Measurements from ENCODE around the gene MYH10. TPM values are rescaled to one million over a fixed set of nuclear protein-coding genes. Genes with fewer than 3 reads are reported as not detected.

The MYH10 gene
- total RNA-seq, 1 donor from 2014 or later, result 218 TPM

DNA sequence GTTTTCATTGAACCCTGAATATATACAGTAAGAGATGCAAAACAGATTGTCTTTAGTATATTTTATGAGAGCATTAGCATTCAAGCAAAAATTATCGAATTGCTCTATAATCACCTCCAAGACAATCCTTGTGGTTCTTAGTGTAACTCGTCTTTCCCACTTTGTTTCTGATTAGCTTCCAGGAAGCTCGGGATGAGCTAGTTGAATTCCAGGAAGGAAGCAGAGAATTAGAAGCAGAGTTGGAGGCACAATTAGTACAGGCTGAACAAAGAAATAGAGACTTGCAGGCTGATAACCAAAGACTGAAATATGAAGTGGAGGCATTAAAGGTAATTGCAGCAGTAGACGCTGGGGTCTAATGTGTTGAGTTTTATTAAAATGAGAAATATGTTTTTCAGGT lies 185.0 kb downstream of the MYH10 start:
- TF ChIP-seq, protein P1, sequence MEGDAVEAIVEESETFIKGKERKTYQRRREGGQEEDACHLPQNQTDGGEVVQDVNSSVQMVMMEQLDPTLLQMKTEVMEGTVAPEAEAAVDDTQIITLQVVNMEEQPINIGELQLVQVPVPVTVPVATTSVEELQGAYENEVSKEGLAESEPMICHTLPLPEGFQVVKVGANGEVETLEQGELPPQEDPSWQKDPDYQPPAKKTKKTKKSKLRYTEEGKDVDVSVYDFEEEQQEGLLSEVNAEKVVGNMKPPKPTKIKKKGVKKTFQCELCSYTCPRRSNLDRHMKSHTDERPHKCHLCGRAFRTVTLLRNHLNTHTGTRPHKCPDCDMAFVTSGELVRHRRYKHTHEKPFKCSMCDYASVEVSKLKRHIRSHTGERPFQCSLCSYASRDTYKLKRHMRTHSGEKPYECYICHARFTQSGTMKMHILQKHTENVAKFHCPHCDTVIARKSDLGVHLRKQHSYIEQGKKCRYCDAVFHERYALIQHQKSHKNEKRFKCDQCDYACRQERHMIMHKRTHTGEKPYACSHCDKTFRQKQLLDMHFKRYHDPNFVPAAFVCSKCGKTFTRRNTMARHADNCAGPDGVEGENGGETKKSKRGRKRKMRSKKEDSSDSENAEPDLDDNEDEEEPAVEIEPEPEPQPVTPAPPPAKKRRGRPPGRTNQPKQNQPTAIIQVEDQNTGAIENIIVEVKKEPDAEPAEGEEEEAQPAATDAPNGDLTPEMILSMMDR (IDR thresholded peaks at IDR 0.05; ENCODE audit: partially characterized antibody, unreplicated experiment), result no peak
- Mint-ChIP-seq H3K27ac (ENCODE audit: unreplicated experiment) (no peak overlapping the region), H3K27me3 (ENCODE audit: unreplicated experiment) (no peaks in the 10 kb centered on the region), H3K9me3 (ENCODE audit: unreplicated experiment) (no peaks in the 10 kb centered on the region), H3K4me1 (ENCODE audit: low read depth, unreplicated experiment) (no peaks in the 10 kb centered on the region), H3K36me3 (ENCODE audit: unreplicated experiment) (no peaks in the 10 kb centered on the region), H3K4me3 (ENCODE audit: unreplicated experiment) (no peak overlapping the region)
- no peak for DNase-seq

DNA sequence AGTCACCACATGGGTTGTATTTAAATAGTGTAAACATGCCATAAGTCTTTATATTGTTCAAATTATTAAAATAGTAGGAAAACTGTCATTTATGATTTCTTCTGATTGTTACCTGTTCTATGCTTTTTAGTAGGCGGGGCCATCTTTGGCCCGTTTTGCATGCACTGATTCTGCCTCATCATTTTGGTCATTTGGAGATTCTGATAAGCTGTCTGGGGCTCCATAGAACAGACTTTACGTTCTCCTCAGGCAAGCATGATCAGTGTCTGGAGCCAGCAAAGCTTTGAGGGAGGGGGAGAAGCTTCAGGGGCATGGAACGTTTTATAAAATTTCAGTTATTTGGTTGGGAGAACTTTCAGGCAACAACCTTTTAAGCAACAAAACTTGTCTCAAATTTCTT lies 186.0 kb downstream of the MYH10 start:
- DNase-seq, result no peak
- TF ChIP-seq, protein P1 (IDR thresholded peaks at IDR 0.05; ENCODE audit: partially characterized antibody, unreplicated experiment), result no peak
- Mint-ChIP-seq H3K27me3 (ENCODE audit: unreplicated experiment) (no peaks in the 10 kb centered on the region), H3K4me1 (ENCODE audit: low read depth, unreplicated experiment) (no peaks in the 10 kb centered on the region), H3K9me3 (ENCODE audit: unreplicated experiment) (no peaks in the 10 kb centered on the region), H3K36me3 (ENCODE audit: unreplicated experiment) (no peaks in the 10 kb centered on the region), H3K27ac (ENCODE audit: unreplicated experiment) (no peak overlapping the region), H3K4me3 (ENCODE audit: unreplicated experiment) (no peak overlapping the region)

DNA sequence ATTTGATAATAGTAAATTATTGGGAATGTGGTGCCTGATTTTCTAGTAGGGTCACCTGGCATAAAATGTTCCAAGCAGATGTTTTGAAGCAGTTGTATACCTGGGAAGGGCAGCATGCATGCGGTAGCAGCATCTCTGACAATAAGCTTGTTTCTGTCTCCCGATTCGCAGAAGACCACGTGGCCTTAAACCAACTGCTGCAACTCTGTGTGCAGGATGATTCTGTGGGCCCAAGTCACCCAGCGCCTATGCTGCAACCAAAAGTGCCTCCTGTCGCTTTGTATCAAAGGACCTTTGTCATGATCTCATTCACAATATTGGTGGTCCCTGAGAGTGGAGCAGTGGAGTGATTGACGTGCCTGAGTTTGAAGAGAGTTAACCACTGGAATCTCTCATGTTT lies 186.8 kb downstream of the MYH10 start:
- TF ChIP-seq, protein P1 (IDR thresholded peaks at IDR 0.05; ENCODE audit: partially characterized antibody, unreplicated experiment), result no peak
- no peaks in the 10 kb centered on the region for H3K4me1 Mint-ChIP-seq (ENCODE audit: low read depth, unreplicated experiment)
- no peak overlapping the region for H3K27ac Mint-ChIP-seq (ENCODE audit: unreplicated experiment)

DNA sequence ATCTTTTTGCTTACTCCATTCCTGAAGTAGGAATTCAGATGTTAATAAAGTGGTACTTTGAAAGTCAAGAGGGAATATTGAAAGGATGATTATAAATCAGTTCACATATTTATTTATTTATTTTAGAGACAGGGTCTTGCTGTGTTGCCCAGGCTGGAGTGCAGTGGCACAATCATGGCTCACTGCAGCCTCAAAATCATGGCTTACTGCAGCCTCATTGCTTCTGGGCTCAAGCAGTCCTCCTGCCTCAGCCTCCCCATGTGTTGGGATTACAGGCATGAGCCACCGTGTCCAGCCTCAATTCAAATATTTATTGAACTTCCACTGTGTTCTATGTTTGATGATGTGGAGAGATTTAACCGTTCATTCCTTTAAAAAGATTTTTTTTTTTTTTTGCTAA lies 188.2 kb downstream of the MYH10 start:
- peaks cover 1% of the 10 kb centered on the region for H3K4me1 Mint-ChIP-seq (ENCODE audit: low read depth, unreplicated experiment)
- H3K27ac Mint-ChIP-seq (ENCODE audit: unreplicated experiment), result no peak overlapping the region
- no peaks in the 10 kb centered on the region for H3K27me3 Mint-ChIP-seq (ENCODE audit: unreplicated experiment)
- H3K4me3 Mint-ChIP-seq (ENCODE audit: unreplicated experiment), result no peak overlapping the region
- DNase-seq, result no peak
- TF ChIP-seq, protein P1 (IDR thresholded peaks at IDR 0.05; ENCODE audit: partially characterized antibody, unreplicated experiment), result no peak
- H3K9me3 Mint-ChIP-seq (ENCODE audit: unreplicated experiment), result no peaks in the 10 kb centered on the region
- H3K36me3 Mint-ChIP-seq (ENCODE audit: unreplicated experiment), result no peaks in the 10 kb centered on the region

More for the DNA sequence above, 186.8 kb downstream of the MYH10 start:
- no peaks in the 10 kb centered on the region for H3K27me3 Mint-ChIP-seq (ENCODE audit: unreplicated experiment)
- no peak overlapping the region for H3K4me3 Mint-ChIP-seq (ENCODE audit: unreplicated experiment)
- no peak for DNase-seq
- no peaks in the 10 kb centered on the region for H3K36me3 Mint-ChIP-seq (ENCODE audit: unreplicated experiment)
- no peaks in the 10 kb centered on the region for H3K9me3 Mint-ChIP-seq (ENCODE audit: unreplicated experiment)

DNA sequence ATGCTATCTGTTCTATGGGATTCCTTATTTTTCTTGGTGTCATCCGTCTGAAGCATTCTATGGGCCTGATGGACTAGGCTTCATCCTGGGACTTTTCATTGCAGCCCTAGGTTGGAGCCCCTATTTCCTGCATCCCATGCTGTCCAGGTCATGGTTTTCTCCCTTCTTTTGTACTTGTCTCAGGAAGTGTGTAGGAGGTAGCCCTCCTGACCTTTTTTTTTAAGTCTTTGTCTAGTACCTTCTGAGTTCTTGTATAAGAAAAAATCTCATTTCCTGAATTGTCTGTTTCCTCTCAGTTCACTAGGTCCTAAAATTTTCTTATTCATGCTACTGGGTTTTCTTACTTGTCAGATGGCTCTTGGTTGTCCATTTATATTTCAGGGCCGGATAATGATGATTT lies 188.8 kb downstream of the MYH10 start:
- H3K27ac Mint-ChIP-seq (ENCODE audit: unreplicated experiment), result no peak overlapping the region
- no peak overlapping the region for H3K4me3 Mint-ChIP-seq (ENCODE audit: unreplicated experiment)
- no peaks in the 10 kb centered on the region for H3K27me3 Mint-ChIP-seq (ENCODE audit: unreplicated experiment)

More for the DNA sequence above, 188.8 kb downstream of the MYH10 start:
- H3K9me3 Mint-ChIP-seq (ENCODE audit: unreplicated experiment), result peaks cover under 1% of the 10 kb centered on the region
- TF ChIP-seq, protein P1 (IDR thresholded peaks at IDR 0.05; ENCODE audit: partially characterized antibody, unreplicated experiment), result no peak
- no peak for DNase-seq
- no peaks in the 10 kb centered on the region for H3K36me3 Mint-ChIP-seq (ENCODE audit: unreplicated experiment)
- peaks cover 4% of the 10 kb centered on the region for H3K4me1 Mint-ChIP-seq (ENCODE audit: low read depth, unreplicated experiment)

Data from glutamatergic neuron (in vitro differentiated cells).